Sigmoid colon (tissue), 4 donors: ENCODE results near the gene PREX1.

Source experiments
- EP300 ChIP-seq, 4 donors: sonication (generic); formaldehyde crosslinking; IDR thresholded peaks; one replicate each; pipeline ENCODE4 v1.6.1; 2017; ENCODE audit warnings: antibody characterized with exemption in 4 of 4
- POLR2A ChIP-seq, 2 donors: fragments of 450-650 bp; IDR thresholded peaks; one replicate each; pipeline ENCODE4 v1.6.1; 2016; ENCODE audit warnings: antibody characterized with exemption in 2 of 2, mild to moderate bottlenecking in 2 of 2, moderate library complexity in 2 of 2
- TF ChIP-seq, protein P1 (sequence below), 4 experiments: fragments of 450-650 bp in 3 of 4; fragments of 200-600 bp in 1 of 4; IDR thresholded peaks; one replicate each; pipeline ENCODE4 v1.5.1; 2016 to 2019; ENCODE audit warnings: antibody characterized with exemption in 4 of 4, mild to moderate bottlenecking in 3 of 4, moderate library complexity in 2 of 4

DNA sequence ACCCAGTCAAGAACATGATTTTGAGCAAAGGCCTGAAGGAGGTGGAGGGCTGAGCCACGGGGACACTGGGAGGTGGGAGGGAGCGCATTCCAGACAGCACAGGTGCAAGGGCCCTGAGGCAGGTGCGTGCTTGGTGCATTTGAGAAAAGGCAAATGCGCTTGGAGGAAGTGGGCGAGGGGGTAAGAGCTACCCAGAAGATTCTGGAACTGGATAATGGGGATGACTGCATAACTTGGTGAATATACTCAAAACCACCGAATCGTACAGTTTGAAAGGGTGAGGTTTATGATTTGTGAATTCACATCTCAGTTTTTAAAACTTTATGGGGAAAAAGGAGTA lies 9.8 kb downstream of the PREX1 start:
- TF ChIP-seq, protein P1, sequence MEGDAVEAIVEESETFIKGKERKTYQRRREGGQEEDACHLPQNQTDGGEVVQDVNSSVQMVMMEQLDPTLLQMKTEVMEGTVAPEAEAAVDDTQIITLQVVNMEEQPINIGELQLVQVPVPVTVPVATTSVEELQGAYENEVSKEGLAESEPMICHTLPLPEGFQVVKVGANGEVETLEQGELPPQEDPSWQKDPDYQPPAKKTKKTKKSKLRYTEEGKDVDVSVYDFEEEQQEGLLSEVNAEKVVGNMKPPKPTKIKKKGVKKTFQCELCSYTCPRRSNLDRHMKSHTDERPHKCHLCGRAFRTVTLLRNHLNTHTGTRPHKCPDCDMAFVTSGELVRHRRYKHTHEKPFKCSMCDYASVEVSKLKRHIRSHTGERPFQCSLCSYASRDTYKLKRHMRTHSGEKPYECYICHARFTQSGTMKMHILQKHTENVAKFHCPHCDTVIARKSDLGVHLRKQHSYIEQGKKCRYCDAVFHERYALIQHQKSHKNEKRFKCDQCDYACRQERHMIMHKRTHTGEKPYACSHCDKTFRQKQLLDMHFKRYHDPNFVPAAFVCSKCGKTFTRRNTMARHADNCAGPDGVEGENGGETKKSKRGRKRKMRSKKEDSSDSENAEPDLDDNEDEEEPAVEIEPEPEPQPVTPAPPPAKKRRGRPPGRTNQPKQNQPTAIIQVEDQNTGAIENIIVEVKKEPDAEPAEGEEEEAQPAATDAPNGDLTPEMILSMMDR (IDR thresholded peaks at IDR 0.05): no peak
- no peak for TF ChIP-seq POLR2A (IDR thresholded peaks at IDR 0.05)
- TF ChIP-seq EP300 (IDR thresholded peaks at IDR 0.05): no peak
